HG03571 (cell line): ENCODE measurements around the gene WDR70.
"Not testable (repeated sequence)": the region's sequence is repeated elsewhere in the genome, so short reads cannot be mapped to it uniquely, and the experiment has no call there.

Experiments
- ATAC-seq: cut with Tn5 transposase; IDR thresholded peaks from one replicate; pipeline ENCODE4 v1.9.1; 2021; ENCODE audit not compliant: unreplicated experiment

WDR70 gene

DNA sequence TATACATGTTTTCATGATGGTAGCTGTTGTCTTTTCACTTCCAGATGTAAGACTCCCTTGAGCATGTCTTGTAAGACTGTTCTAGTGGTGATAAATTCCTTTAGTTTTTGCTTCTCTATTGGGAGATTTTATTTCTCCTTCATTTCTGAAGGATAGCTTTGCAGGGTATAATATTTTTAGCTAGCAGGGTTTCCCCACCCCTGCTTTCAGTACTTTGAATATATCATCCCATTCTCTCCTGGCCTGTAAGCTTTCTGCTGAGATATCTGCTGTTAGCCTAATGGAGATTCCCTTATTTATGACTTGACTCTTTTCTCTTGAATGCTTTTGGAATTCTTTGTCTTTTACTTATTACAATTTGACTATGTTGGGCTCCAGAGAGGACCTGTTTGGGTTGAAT, 249.8 kb downstream of the WDR70 start:
- no peak for ATAC-seq

DNA sequence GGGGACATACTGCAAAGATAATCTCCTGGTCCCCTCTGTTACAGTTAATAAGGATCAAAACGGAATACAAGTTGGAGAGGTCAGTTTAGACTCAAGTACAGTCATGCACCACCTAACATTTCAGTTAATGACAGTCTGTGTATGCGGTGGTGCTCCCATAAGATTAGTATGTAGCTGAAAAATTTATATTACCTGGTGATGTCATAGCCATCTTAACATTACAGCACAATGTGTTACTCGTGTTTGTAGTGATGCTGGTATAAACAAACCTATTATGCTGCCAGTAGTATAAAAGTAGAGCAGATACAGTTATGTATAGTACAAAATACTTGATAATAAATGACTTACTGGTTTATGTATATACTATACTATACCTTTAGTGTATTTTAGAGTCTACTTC, 252.8 kb downstream of the WDR70 start:
- ATAC-seq: no peak

DNA sequence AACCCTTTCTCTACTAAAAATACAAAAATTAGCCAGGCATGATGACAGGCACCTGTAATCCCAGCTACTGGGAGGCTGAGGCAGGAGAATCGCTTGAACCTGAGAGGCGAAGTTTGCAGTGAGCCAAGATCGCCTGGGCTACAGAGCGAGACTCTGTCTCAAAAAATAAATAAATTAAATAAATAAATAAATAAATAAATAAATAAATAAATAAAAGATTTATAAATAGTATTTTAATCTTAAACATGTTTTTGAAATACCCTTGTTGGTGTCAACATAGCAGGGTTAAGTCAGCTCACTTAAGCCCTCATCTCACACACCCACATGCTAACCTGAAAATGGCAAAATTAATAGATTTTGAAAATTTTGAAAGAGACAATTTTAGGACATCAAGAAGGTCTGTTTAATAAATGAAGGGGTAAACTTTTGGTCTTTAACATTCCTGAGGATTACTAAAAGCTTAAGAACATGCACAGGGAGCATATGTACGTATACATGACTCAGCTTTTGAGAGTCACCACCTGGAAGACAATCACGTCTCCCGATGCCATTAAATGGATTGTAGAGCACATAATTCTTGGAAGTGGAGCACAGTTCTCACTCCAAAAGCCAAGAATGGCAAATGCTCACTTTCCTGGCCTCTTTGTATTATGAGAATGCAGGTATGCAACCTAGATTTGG, 258.2 kb downstream of the WDR70 start:
- ATAC-seq: no peak

DNA sequence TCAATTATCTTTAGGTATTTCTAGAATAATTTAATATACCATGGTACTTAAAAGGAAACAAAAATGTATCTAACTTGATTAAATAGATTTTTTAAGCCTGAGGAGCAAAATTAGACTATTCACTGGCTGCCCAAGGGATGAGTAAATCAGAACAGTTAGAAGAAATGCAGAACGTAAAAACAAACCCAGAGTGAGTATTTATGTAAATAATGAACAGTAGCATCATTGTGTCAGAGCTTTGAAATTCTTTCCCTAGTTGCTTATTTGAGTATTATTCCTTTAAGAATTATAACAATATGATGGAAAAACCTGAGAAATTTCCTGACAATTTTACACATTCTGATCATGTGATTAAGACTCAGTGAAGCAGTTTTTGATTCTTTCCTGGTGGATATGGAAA, 259.8 kb downstream of the WDR70 start:
- ATAC-seq: no peak

DNA sequence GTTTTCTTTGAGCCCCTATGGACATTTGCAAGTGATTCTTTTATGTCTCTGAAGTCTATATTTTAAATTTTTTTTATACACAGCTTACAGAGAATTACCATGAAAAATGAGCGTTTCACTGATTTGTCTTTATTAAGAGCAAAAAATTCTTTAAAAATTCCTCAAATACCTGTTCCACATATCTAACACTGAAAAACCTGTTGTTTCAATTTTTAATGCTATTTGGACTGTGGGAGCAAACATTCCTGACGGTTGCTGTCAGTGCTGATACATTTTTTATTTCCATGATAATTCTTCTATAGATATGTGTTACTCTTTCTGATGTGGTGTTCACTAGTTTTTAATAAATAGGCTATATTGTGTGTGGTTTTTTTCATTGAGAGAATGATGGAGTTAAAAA, 261.0 kb downstream of the WDR70 start:
- ATAC-seq: no peak

DNA sequence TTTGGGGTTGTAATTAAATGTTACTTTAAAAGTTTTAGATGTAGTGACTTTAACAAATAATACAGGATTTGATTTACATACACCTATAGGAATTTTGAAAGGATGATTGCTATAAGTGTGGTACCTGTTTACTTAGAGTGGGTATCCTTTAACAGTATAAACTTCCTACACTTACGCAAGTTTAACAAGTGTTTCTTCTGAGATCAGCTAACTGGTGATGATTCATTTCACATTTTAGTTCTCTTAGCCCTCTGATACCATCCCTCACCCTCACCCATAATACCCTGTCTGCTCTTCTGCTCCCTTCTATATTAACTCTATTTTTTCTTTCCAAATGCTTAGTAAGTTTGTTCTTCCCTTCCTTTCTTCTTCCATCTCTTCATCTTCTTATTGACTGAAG, 262.8 kb downstream of the WDR70 start:
- no peak for ATAC-seq

DNA sequence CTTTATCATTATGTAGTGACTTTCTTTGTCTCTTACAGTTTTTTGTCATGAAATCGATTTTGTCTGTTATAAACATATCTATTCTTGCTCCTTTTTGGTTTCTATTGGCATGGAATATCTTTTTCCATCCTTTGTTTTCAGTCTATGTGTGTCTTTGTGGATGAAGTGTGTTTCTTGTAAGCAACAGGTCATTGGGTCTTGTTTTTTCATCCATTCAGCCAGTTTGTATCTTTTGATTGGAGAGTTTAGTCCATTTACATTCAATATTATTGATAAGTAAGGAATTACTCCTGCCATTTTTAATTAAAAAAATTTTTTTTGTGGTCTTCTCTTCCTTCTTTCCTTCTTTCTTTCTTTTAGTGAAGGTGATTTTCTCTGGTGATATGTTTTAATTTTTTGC, 266.6 kb downstream of the WDR70 start:
- no peak for ATAC-seq

DNA sequence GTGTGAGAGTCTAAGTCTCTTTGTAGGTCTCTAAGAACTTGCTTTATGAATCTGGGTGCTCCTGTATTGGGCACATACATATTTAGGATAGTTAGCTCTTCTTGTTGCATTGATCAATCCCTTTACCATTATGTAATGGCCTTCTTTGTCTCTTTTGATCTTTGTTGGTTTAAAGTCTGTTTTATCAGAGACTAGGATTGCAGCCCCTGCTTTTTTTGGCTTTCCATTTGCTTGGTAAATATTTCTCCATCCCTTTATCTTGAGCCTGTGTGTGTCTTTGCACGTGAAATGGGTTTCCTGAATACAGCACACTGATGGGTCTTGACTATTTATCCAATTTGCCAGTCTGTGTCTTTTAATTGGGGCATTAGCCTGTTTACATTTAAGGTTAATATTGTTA, 275.4 kb downstream of the WDR70 start:
- ATAC-seq: not testable (repeated sequence)

DNA sequence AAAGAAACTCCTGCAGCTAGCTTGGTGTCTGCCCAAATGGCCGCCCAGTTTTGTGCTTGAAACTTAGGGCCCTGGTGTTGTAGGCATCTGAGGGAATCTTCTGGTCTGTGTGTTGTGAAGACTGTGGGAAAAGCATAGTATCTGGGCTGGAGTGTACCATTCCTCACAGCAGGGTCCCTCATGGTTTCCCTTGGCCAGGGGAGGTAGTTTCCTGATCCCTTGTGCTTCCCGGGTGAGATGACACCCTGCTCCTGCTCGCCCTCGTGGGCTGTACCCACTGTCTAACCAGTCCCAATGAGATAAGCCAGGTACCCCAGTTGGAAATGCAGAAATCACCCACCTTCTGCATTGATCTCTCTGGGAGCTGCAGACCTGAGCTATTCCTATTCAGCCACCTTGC, 277.9 kb downstream of the WDR70 start:
- no peak for ATAC-seq

DNA sequence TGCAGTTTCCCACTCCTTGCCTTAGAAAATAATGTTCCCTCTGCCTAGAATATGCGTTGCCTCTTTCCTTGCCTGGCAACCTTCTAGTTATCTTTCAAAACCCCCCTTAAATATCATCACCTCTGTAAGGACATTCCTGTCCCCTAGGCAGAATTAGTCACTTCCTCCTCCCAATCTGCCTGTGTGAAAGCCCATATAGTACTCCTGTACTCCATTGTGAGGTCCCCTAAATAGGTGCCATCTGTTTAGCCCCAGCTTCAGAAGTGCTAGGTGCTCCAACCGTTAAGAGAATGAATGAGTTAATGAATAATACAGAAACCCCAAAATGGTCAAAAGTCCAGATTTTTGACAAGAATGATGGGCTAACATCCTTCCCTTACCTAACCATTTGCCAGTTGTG, 279.3 kb downstream of the WDR70 start:
- ATAC-seq: no peak

DNA sequence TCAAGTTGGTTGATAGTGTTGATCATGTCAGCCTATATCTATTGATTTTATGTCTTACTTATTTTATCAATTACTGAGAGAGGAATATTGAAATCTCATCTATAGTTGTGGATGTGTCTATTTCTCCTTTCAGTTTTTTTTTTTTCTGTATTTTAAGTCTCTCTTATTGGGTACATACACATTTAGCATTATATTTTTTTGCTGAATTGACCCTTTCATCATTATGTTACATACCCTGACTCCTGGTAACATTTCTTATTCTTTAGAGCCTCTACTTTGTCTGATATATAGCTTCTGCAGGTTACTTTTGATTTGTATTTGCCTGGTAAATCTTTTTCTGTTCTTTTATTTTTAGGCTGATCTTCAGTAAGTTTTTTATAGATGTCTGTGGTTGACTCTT, 281.2 kb downstream of the WDR70 start:
- ATAC-seq: no peak

DNA sequence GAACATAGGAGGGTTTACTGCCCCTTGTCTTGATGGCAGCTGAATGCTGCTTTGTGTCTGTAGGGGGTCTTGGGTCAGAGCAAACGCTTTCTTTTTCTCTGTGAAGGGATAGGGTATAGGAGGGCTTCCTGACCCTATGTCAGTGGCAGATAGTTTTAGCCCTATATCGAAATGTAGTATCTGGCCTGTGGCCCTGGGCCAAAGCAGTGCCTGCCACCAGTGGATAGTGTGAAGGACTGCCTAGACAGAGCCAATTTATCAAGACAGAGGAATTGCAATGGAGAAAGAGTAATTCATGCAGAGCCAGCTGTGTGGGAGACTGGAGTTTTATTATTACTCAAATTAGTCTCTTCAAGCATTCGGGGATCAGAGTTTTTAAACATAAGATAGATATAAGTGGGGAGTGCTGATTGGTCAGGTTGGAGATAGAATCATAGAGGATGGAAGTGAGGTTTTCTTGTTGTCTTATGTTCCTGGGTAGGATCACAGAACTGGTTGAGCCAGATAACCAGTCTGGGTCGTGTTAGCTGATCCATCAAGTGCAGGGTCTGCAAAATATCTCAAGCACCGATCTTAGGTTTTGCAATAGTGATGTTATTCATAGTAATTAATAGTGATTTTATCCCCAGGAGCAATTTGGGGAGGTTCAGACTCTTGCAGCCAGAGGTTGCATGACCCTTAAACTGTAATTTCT, 282.3 kb downstream of the WDR70 start:
- ATAC-seq: no peak

DNA sequence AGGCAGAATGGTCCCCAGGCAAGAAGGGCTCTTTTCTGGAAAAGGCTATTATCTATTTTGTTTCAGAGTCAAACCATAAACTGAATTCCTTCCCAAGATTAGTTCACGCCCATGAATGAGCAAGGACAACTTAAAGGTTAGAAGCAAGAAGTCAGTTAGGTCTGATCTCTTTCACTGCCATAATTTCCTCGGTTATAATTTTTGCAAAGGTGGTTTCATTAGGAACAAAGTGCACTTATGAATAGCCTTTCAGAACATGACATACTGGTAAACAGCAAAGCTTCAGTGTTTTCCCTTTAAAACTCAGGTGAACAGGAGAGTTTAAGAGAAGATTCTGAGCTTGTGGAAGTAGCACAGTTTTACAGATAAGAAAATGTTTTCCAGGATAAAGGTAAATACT, 282.8 kb downstream of the WDR70 start:
- no peak for ATAC-seq

DNA sequence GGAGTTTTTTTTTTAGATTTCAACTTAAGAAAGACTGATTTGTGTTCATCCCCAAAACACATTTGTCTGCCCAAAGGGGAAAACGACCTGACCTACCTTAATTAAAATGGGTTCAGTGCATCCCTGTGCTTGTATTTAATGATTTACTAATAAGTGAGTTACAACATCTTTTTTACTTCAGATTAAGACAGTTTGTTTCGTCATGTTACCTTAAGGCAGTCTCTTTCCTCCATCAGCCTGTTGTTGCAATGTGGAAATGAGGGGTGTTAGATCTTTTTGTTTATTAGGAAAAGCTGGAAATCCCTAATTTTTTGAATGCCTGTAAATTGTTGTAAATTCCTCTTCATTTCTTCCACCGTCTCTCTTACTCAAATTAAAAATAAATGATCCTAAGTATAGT, 283.2 kb downstream of the WDR70 start:
- no peak for ATAC-seq

DNA sequence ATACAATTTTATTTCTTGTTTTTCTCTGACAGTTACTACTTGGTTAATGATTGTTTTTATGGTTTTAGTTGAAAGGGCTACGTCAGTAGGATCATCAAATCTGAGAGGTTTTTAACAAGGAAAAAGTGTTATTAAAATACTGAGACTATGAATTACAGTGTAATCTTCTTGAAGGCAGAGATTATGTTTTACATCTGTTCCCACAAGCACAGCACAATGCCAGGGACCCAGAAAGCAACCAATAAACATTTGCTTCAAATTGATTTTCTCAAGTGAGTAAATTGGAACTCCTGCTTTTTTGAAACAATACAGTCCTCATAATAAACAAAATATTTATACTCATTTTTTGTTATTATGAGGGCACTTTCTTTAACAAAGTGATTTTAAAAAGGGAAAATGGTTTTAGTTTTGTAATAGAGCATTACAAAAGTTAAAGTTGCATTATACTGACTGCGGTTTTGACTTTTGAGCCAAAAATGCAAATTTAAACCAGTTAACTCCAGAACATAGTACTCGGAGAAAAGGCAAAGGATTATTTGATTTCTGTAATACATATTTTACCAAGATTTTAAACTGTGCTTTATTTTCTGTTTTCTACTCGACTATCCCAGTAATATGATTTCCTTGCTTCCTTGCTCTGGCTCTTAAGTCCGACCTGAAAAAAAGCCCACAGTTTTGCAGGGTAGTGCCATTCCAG, 283.8 kb downstream of the WDR70 start:
- no peak for ATAC-seq

DNA sequence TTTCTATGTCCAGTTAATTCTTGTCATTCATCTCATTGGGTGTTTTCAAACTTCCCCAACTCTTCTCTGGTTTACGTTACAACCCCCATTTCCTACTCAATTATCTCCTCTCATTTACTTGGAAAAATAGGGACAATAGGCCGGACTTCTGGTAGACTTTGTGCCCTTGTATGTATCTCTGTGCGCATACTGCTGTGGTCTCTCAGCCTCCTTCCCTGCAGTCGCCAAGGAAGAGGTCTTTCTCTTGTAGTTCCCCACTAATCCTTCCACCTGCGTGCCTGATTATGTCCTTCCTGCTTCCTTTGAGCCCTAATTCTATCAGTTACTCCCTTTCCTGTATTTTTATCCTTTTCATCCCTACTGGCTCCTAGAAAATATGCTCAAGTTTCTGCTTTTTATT, 284.4 kb downstream of the WDR70 start:
- no peak for ATAC-seq

DNA sequence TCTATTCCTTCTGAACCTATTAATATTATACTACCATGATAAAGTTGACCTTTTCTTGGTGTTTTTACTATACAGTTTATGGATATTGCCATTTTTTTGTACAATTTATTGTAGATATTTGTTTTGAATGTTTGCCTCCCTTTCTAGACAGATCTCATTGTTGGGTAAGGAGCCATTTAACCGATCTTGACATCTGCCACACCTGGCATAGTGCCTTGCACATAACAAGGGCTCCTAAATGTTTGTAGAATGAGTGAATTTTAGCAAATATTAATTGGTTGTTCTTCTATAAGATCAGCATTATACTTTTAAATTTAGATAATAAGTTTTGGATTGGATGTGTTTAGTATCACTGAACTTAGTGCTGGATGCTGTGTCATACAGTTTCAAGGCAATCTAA, 285.4 kb downstream of the WDR70 start:
- ATAC-seq: no peak

DNA sequence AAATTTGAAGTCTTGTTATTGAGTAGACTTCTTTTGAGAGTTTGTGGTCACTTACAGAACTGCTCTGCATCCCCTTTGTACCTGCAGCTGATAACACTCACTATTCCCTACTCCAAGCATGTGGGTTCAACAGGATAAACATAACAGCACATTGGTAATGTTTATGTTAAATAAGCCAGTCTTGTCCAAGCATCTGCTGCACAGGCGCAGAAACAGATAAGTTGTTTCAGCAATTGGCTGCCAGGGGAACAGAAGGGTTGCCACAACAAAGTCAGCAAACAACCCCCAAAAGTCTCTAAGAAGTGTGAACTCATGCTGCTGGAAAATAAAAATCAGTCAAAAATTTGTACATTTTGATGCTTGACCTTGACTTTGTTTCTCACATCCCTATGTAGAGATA, 286.2 kb downstream of the WDR70 start:
- ATAC-seq: no peak

DNA sequence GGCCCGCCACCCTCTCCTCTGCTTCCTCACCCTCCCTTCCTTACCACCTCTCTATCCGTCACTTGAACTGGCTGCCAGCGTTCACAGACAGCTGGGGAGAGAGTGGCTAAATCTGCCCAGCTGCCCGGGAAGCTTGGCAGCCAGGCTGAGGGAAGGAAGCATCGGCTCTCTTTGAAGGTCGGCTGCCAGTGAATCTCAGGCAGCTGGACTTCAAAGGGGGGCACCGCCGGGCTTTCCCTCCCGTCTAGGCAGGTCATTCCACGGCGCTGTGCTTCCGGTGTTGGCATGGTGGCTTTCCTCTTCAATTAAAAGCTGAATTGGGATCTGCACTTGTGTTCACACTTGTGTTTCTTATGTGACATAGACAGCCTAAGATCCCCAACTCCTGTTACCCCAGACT, 286.8 kb downstream of the WDR70 start:
- ATAC-seq: no peak

DNA sequence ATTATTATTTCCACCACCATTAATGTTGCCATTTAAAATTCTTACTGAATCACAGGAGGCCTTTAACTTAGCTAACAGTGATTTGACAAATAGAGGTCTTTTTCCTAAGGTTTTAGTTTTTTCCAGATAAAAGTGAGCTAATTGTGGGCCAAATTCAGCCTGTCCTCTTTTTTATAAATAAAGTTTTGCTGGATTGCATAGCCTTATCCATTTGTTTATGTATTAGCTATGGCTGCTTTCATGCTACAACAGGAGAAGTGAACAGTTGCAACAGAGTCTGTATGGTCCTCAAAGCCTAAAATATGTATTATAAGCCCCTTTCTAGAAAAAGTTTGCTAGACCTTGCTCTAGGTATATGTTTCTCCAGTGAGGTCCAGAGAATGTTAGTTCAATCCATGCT, 288.3 kb downstream of the WDR70 start:
- no peak for ATAC-seq

DNA sequence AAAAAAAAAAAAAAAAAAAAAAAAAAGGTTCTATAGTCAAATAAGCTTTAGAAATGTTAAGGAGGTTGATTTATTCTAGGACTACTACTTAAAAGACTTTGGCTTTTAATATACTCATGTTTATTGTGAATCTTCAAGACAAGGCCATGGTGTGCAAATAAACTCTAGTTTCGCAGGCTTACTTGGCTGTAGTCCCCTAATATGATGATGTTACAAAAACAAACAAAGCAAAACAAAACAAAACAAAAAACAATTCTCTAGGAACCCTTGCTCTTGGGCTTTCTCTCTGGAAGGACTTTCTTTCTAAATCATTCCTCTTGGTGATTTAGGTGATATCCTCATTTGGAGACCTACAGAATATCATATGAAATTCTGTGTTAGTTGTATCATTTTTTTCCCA, 288.7 kb downstream of the WDR70 start:
- ATAC-seq: no peak

DNA sequence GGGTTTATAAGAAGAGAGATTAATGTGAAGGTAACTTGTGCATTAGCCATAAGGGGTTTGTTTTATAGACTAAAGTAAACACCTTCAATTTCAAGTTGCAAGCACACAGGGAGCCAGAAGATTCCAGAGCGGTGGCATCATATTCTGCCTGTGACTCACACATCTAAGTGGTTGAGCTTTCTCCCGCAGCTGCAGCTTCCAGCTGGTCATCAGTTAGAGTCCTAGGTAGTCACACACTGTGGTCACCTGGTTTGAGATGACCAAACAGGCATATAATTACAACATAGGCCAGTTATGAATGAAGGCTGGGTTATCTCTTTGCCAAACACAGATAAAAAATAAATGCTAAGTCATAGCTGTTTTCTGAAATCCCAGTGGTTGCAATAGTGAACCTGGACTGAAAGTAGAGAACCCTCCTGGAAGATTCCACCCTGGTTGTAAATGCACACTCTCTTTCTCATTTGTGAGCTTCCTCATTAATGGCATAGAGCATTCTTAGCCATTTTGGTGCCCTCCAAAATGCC, 289.5 kb downstream of the WDR70 start:
- no peak for ATAC-seq
